ENCODE results near the gene FBXW11. TPM values are rescaled to one million over a fixed set of nuclear protein-coding genes. Genes with fewer than 3 reads are reported as not detected.

The FBXW11 gene
- total RNA-seq, 1 donor from 2014 or later: 110 TPM

DNA sequence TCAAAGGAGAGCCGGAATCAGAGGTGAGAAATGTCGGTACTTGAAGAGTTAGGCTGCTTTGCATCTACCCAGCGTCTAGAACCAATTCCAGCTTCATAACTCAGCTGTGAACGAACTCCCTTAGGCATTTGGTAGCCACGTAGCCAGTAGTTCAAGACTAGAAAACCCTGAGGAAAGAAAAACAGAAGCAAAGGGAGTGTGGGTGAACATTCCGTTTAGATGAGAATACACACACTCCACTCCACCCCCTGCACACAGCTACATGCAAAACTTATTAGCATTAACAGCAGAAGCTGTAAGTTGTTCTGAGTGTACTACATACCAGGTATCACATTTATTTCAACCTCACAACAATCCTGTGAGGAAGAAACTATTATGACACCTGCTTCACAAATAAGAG is 142.5 kb downstream of the FBXW11 start:
- Mint-ChIP-seq H3K36me3 (ENCODE audit: unreplicated experiment) (peaks cover 7% of the 10 kb centered on the region), H3K9me3 (ENCODE audit: unreplicated experiment) (peaks cover 1% of the 10 kb centered on the region), H3K27me3 (ENCODE audit: unreplicated experiment) (no peaks in the 10 kb centered on the region), H3K4me1 (ENCODE audit: low read depth, unreplicated experiment) (peaks cover 3% of the 10 kb centered on the region), H3K4me3 (ENCODE audit: unreplicated experiment) (no peak overlapping the region), H3K27ac (ENCODE audit: unreplicated experiment) (no peak overlapping the region)
- no peak for DNase-seq
- TF ChIP-seq, protein P1, sequence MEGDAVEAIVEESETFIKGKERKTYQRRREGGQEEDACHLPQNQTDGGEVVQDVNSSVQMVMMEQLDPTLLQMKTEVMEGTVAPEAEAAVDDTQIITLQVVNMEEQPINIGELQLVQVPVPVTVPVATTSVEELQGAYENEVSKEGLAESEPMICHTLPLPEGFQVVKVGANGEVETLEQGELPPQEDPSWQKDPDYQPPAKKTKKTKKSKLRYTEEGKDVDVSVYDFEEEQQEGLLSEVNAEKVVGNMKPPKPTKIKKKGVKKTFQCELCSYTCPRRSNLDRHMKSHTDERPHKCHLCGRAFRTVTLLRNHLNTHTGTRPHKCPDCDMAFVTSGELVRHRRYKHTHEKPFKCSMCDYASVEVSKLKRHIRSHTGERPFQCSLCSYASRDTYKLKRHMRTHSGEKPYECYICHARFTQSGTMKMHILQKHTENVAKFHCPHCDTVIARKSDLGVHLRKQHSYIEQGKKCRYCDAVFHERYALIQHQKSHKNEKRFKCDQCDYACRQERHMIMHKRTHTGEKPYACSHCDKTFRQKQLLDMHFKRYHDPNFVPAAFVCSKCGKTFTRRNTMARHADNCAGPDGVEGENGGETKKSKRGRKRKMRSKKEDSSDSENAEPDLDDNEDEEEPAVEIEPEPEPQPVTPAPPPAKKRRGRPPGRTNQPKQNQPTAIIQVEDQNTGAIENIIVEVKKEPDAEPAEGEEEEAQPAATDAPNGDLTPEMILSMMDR (IDR thresholded peaks at IDR 0.05; ENCODE audit: partially characterized antibody, unreplicated experiment): no peak

- H3K9me3 Mint-ChIP-seq (ENCODE audit: unreplicated experiment): peaks cover 3% of the 10 kb centered on the region
- H3K27ac Mint-ChIP-seq (ENCODE audit: unreplicated experiment): no peak overlapping the region
- TF ChIP-seq, protein P1 (IDR thresholded peaks at IDR 0.05; ENCODE audit: partially characterized antibody, unreplicated experiment): no peak
- peaks cover 9% of the 10 kb centered on the region for H3K4me1 Mint-ChIP-seq (ENCODE audit: low read depth, unreplicated experiment)
- H3K4me3 Mint-ChIP-seq (ENCODE audit: unreplicated experiment): no peak overlapping the region
- H3K27me3 Mint-ChIP-seq (ENCODE audit: unreplicated experiment): peaks cover 6% of the 10 kb centered on the region
- no peak for DNase-seq
- H3K36me3 Mint-ChIP-seq (ENCODE audit: unreplicated experiment): peaks cover 9% of the 10 kb centered on the region
Measured at GRCh38 chr5:171862624-171863023, 143.8 kb downstream of the FBXW11 start.

- H3K4me3 Mint-ChIP-seq (ENCODE audit: unreplicated experiment): no peak overlapping the region
- no peak overlapping the region for H3K27ac Mint-ChIP-seq (ENCODE audit: unreplicated experiment)
- DNase-seq: no peak
- TF ChIP-seq, protein P1 (IDR thresholded peaks at IDR 0.05; ENCODE audit: partially characterized antibody, unreplicated experiment): no peak
- peaks cover 13% of the 10 kb centered on the region for H3K4me1 Mint-ChIP-seq (ENCODE audit: low read depth, unreplicated experiment)
- H3K9me3 Mint-ChIP-seq (ENCODE audit: unreplicated experiment): peaks cover 7% of the 10 kb centered on the region
- peaks cover 7% of the 10 kb centered on the region for H3K27me3 Mint-ChIP-seq (ENCODE audit: unreplicated experiment)
- H3K36me3 Mint-ChIP-seq (ENCODE audit: unreplicated experiment): peaks cover 9% of the 10 kb centered on the region
Measured at GRCh38 chr5:171861381-171861780, 145.1 kb downstream of the FBXW11 start.

DNA sequence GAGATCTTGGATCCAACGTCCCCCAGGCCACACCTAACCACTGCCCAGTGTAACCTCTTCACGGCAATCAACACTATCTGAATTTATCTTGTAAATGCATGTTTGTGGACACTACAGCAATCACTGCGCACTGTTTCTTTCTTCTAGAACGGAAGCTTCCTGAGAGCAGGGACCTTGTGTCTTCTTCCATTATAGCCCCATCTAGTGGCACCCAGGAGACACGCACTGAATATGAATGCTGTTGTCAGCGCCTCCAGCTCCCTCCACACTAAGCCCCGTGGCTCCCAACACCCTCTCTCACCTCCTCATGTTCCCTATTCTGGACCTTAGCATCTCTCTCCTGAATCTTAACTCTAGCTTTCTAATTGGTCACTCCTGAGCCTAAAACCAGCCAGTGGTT is 148.1 kb downstream of the FBXW11 start:
- TF ChIP-seq, protein P1 (IDR thresholded peaks at IDR 0.05; ENCODE audit: partially characterized antibody, unreplicated experiment): peak; percentile 59
- peaks cover 7% of the 10 kb centered on the region for H3K27me3 Mint-ChIP-seq (ENCODE audit: unreplicated experiment)
- DNase-seq: no peak
- peak overlapping the region; percentile 79 for H3K27ac Mint-ChIP-seq (ENCODE audit: unreplicated experiment)
- peaks cover 13% of the 10 kb centered on the region for H3K4me1 Mint-ChIP-seq (ENCODE audit: low read depth, unreplicated experiment)
- peaks cover 14% of the 10 kb centered on the region for H3K36me3 Mint-ChIP-seq (ENCODE audit: unreplicated experiment)
- no peak overlapping the region for H3K4me3 Mint-ChIP-seq (ENCODE audit: unreplicated experiment)
- peaks cover 9% of the 10 kb centered on the region for H3K9me3 Mint-ChIP-seq (ENCODE audit: unreplicated experiment)

DNA sequence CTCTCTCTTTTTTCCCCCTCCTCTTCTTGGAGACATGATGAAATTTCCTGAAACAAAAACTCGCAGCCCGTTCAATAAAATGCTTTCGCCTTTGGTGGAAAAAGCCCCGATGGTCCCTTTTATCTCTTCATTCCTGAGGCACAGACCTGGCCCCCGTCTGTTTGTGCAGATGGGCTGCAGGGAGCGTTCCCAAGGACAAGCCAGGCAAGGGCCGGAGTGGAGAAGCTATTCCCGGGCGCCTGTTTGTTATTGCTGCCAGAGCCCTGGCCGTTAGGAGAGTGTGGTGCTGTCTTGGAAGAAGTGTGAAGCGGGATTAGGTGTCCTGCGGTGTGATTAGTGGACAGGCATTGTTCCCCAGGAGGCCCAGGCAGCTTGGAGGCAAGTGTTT is 149.0 kb downstream of the FBXW11 start:
- H3K27ac Mint-ChIP-seq (ENCODE audit: unreplicated experiment): peak overlapping the region; percentile 79
- DNase-seq: peak; percentile 45
- H3K27me3 Mint-ChIP-seq (ENCODE audit: unreplicated experiment): peaks cover 7% of the 10 kb centered on the region
- peak overlapping the region; percentile 9 for H3K4me3 Mint-ChIP-seq (ENCODE audit: unreplicated experiment)
- H3K36me3 Mint-ChIP-seq (ENCODE audit: unreplicated experiment): peaks cover 14% of the 10 kb centered on the region
- TF ChIP-seq, protein P1 (IDR thresholded peaks at IDR 0.05; ENCODE audit: partially characterized antibody, unreplicated experiment): no peak
- H3K4me1 Mint-ChIP-seq (ENCODE audit: low read depth, unreplicated experiment): peaks cover 13% of the 10 kb centered on the region
- peaks cover 9% of the 10 kb centered on the region for H3K9me3 Mint-ChIP-seq (ENCODE audit: unreplicated experiment)
